Mesenchymal stem cell (in vitro differentiated cells and primary cell): Measurements from ENCODE around the gene MAVS.

Source experiments
- DNase-seq: peaks from one replicate; pipeline ENCODE4 v3.0.0-alpha.2; 2013
- H2AFZ ChIP-seq: one replicate; pipeline ENCODE4 v1.6.1; 2013; ENCODE audit warnings: low read depth, mild to moderate bottlenecking, control low read depth, inconsistent platforms, low read length, moderate library complexity
- H2AK5ac ChIP-seq: 2 replicates; pipeline ENCODE4 v1.6.1; 2013; ENCODE audit warnings: low read length, moderate library complexity, mild to moderate bottlenecking, inconsistent platforms; ENCODE audit not compliant: severe bottlenecking
- H2BK120ac ChIP-seq: one replicate; pipeline ENCODE4 v1.6.1; 2013; ENCODE audit warnings: low read depth, mild to moderate bottlenecking, inconsistent platforms, low read length, moderate library complexity
- H2BK12ac ChIP-seq, 2 experiments: one replicate each; pipeline ENCODE4 v1.6.1; 2013; ENCODE audit warnings: inconsistent platforms in 2 of 2, low read length in 2 of 2, mild to moderate bottlenecking in 2 of 2, moderate library complexity in 2 of 2, control low read depth in 1 of 2
- H2BK15ac ChIP-seq: one replicate; pipeline ENCODE4 v1.6.1; 2013; ENCODE audit warnings: mild to moderate bottlenecking, low read depth, inconsistent platforms; ENCODE audit not compliant: poor library complexity, severe bottlenecking
- H2BK5ac ChIP-seq: 2 replicates; pipeline ENCODE4 v1.6.1; 2013; ENCODE audit warnings: low read depth, mild to moderate bottlenecking, low read length, control low read depth, inconsistent platforms; ENCODE audit not compliant: poor library complexity, severe bottlenecking
- H3K14ac ChIP-seq, 2 experiments: one replicate each; pipeline ENCODE4 v1.6.1; 2013; ENCODE audit warnings: inconsistent platforms in 2 of 2, low read length in 2 of 2, control low read depth in 1 of 2, mild to moderate bottlenecking in 1 of 2, moderate library complexity in 1 of 2
- H3K18ac ChIP-seq, 2 experiments: one replicate each; pipeline ENCODE4 v1.6.1; 2013; ENCODE audit warnings: inconsistent platforms in 2 of 2, low read length in 2 of 2, control low read depth in 1 of 2, low read depth in 1 of 2, mild to moderate bottlenecking in 1 of 2
- H3K23ac ChIP-seq, 2 experiments: one replicate each; pipeline ENCODE4 v1.6.1; 2013; ENCODE audit warnings: inconsistent platforms in 2 of 2, low read length in 2 of 2, mild to moderate bottlenecking in 2 of 2, moderate library complexity in 2 of 2, control low read depth in 1 of 2
- H3K27ac ChIP-seq: 2 replicates; pipeline ENCODE4 v1.5.1; 2013; ENCODE audit warnings: mild to moderate bottlenecking, moderate library complexity, low read length, control low read depth, inconsistent platforms; ENCODE audit not compliant: poor library complexity, severe bottlenecking
- H3K27me3 ChIP-seq, 2 experiments: 2 replicates each; pipeline versions ENCODE4 v1.6.1 to v1.7.0; 2013; ENCODE audit warnings: low read length in 2 of 2, mild to moderate bottlenecking in 2 of 2, moderate library complexity in 2 of 2, control low read depth in 1 of 2, inconsistent platforms in 1 of 2; ENCODE audit not compliant: control insufficient read depth in 1 of 2, insufficient read depth in 1 of 2
- H3K36me3 ChIP-seq, 2 experiments: 2 replicates each; pipeline versions ENCODE4 v1.6.1 to v1.7.0; 2013; ENCODE audit warnings: low read length in 2 of 2, control low read depth in 1 of 2, inconsistent platforms in 1 of 2, low read depth in 1 of 2, mild to moderate bottlenecking in 1 of 2; ENCODE audit not compliant: insufficient read depth in 2 of 2, control insufficient read depth in 1 of 2
- H3K4ac ChIP-seq, 2 experiments: one replicate each; pipeline ENCODE4 v1.6.1; 2013; ENCODE audit warnings: inconsistent platforms in 2 of 2, low read length in 2 of 2, mild to moderate bottlenecking in 2 of 2, moderate library complexity in 2 of 2, control low read depth in 1 of 2, low read depth in 1 of 2
- H3K4me1 ChIP-seq: 2 replicates; pipeline ENCODE4 v1.6.1; 2013; ENCODE audit warnings: low read depth, low read length, control low read depth; ENCODE audit not compliant: control insufficient read depth, insufficient read depth
- H3K4me2 ChIP-seq: 2 replicates; pipeline ENCODE4 v1.6.1; 2013; ENCODE audit warnings: low read length, mild to moderate bottlenecking, inconsistent platforms; ENCODE audit not compliant: poor library complexity, severe bottlenecking
- H3K4me3 ChIP-seq, 2 experiments: 2 replicates each; pipeline versions ENCODE4 v1.5.1 to v1.7.0; 2013; ENCODE audit warnings: low read length in 2 of 2, mild to moderate bottlenecking in 2 of 2, control low read depth in 1 of 2, low read depth in 1 of 2; ENCODE audit not compliant: insufficient read depth in 1 of 2
- H3K79me1 ChIP-seq: replicated peaks from 2 replicates; pipeline ENCODE4 v1.6.1; 2013; ENCODE audit warnings: mild to moderate bottlenecking, control low read depth, low read length, inconsistent platforms; ENCODE audit not compliant: poor library complexity, severe bottlenecking
- H3K9ac ChIP-seq: 2 replicates; pipeline ENCODE4 v1.7.0; 2013; ENCODE audit warnings: mild to moderate bottlenecking, low read length, moderate library complexity
- H3K9me3 ChIP-seq: 2 replicates; pipeline ENCODE4 v1.7.0; 2013; ENCODE audit warnings: mild to moderate bottlenecking, low read length; ENCODE audit not compliant: control insufficient read depth
- H4K8ac ChIP-seq: one replicate; pipeline ENCODE4 v1.6.1; 2013; ENCODE audit warnings: inconsistent platforms, mild to moderate bottlenecking, low read length, moderate library complexity
- H4K91ac ChIP-seq: one replicate; pipeline ENCODE4 v1.6.1; 2013; ENCODE audit warnings: mild to moderate bottlenecking, low read length, inconsistent platforms
- WGBS: methylation state at CpG from one replicate; pipeline ENCODE4 v1.1.7; 2013; ENCODE audit warnings: mixed read lengths; 5-methylcytosine and 5-hydroxymethylcytosine counted together
- small RNA-seq: library from polyadenylated mRNA; stranded (forward); fragments of <200 nt; extraction: miRNeasy Mini kit (QIAGEN cat#:217004); gene quantifications from one replicate; pipeline ENCODE3, GENCODE V24; 2013; ENCODE audit warnings: low read depth

Gene MAVS

DNA sequence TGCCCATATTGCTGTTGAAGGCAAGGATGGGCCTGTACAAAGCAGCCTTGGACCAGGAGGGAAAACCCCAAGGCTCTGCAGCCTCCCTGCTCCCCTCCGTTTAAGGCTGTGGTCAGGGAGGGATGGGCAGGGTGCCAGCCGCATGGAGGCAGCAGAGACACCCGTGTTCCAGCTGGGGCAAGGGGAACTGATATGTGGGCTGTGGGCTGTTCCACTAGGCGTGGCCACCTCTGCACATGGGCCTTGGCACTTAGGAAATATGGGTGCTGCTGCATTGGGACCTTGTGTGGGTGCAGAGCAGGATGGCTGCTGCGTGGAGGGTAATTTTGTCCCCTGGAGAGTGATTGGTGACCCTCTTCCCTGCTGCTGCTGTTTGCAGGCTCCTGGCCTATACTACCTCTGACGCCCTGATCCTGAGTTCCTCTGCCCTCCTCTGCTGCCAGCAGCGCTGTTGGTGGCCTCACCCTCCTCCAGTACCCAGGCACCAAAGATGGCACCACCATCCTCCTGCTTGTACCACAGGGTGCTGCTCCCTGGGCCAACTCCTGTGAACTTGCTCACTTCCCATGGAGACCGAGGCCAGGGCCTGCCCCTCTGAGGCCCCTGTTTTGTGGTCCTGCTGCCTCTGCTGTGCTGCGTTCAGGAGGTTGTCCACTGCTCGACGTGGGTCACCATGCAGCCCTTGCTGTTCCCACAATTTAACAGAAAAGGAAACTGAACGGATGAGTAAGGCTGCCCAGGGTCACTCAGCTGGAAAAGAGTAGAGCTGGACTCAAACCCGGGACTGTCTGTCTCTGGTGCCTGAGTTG is 77.9 kb downstream of the MAVS start:
- no peak overlapping the region for H3K4me2 ChIP-seq
- H3K4ac ChIP-seq = no peak overlapping the region
- no peak overlapping the region for H4K8ac ChIP-seq
- no peak overlapping the region for H2BK5ac ChIP-seq
- H3K9me3 ChIP-seq = no peaks in the 10 kb centered on the region
- peak overlapping the region in 1 of 2 experiments; percentile 0 for H2BK12ac ChIP-seq
- H2AK5ac ChIP-seq = no peak overlapping the region
- H4K91ac ChIP-seq = peak overlapping the region; percentile 37
- H3K27ac ChIP-seq = no peak overlapping the region
- no peak overlapping the region for H3K4me3 ChIP-seq
- H3K23ac ChIP-seq = no peak overlapping the region
- peak overlapping the region in 1 of 2 experiments; percentile 64 for H3K14ac ChIP-seq
- DNase-seq = no peak
- 92% methylated on average over 13 of the region's 13 CpGs for WGBS
- no peak overlapping the region for H3K18ac ChIP-seq
- peaks cover 28% of the 10 kb centered on the region for H3K4me1 ChIP-seq
- H2BK15ac ChIP-seq = no peak overlapping the region
- peak overlapping the region; percentile 43 for H2AFZ ChIP-seq
- H3K36me3 ChIP-seq = peaks cover 49 to 73% of the 10 kb centered on the region in 2 experiments
- peaks cover 33% of the 10 kb centered on the region for H3K79me1 ChIP-seq
- H2BK120ac ChIP-seq = no peak overlapping the region
- peak overlapping the region; percentile 37 for H3K9ac ChIP-seq
- H3K27me3 ChIP-seq = no peaks in the 10 kb centered on the region

DNA sequence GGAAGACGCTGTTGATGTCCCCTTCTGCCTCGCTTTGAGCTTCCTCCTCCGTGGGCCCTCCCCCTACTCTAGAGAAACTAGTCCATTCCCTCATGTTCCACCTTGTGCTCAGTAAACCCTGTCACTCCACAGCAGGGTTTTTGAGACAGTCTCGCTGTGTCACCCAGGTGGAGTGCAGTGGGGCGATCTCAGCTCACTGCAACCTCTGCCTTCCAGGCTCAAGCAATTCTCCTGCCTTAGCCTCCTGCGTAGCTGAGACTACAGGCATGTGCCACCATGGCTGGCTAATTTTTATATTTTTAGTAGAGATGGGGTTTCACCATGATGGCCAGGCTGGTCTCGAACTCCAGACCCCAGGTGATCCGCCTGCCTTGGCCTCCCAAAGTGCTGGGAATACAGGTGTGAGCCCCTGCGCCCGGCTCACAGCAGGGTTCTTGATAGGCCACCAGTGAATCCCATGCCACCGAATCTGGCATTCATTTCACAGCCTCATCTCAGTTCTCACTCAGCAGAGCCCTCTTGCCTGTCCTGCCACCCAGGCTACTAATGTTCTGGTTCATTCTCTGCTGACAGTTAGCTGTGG is 78.6 kb downstream of the MAVS start:
- Histone ChIP-seq H2BK15ac (no peak overlapping the region), H3K4me2 (no peak overlapping the region), H2AK5ac (no peak overlapping the region)

More for the DNA sequence above, 78.6 kb downstream of the MAVS start:
- Histone ChIP-seq H3K9ac (no peak overlapping the region), H2BK120ac (no peak overlapping the region), H4K91ac (no peak overlapping the region), H2BK5ac (no peak overlapping the region), H3K9me3 (no peaks in the 10 kb centered on the region), H3K4ac (no peak overlapping the region), H2AFZ (no peak overlapping the region), H3K18ac (no peak overlapping the region), H3K27me3 (no peaks in the 10 kb centered on the region), H3K14ac (no peak overlapping the region), H3K79me1 (peaks cover 33% of the 10 kb centered on the region), H3K4me1 (peaks cover 30% of the 10 kb centered on the region), H3K4me3 (no peak overlapping the region), H3K27ac (no peak overlapping the region), H2BK12ac (peak overlapping the region in 1 of 2 experiments; percentile 56), H4K8ac (peak overlapping the region; percentile 7), H3K36me3 (peaks cover 49 to 69% of the 10 kb centered on the region in 2 experiments), H3K23ac (no peak overlapping the region)
- 93% methylated on average over 11 of the region's 11 CpGs for WGBS
- no peak for DNase-seq

Small RNA genes lying within 50 kb of the gene (small RNA-seq; reads per million reads assigned to genes)
- 171 reads per million, percentile 94 among the genes with 10 or more reads in this experiment for gene MIR103A2
